K562 (cell line): ENCODE results near the gene BSN.

Experiments used
- ARNT ChIP-seq, 2 experiments: fragments of 450-650 bp; IDR thresholded peaks; 2 replicates each; pipeline ENCODE4 v1.6.1; 2016; ENCODE audit warnings: mild to moderate bottlenecking in 1 of 2
- CBFA2T2 ChIP-seq: fragments of 450-650 bp; conservative IDR thresholded peaks from 2 replicates; pipeline ENCODE4 v1.6.1; 2017; ENCODE audit warnings: mild to moderate bottlenecking
- CTCF ChIP-seq, 3 experiments: IDR thresholded peaks in 2 of 3; conservative IDR thresholded peaks in 1 of 3; 2 replicates each; pipeline ENCODE4 v1.5.1; 2011 to 2012; ENCODE audit warnings: low read length in 3 of 3, mild to moderate bottlenecking in 3 of 3, control low read depth in 2 of 3, improper control_type of control experiment in 1 of 3, inconsistent platforms in 1 of 3, low read depth in 1 of 3, mixed read lengths in 1 of 3, moderate library complexity in 1 of 3; ENCODE audit not compliant: insufficient read depth in 2 of 3
- EZH2 ChIP-seq: IDR thresholded peaks from 2 replicates; pipeline ENCODE4 v1.6.1; 2012; ENCODE audit warnings: low read depth, mild to moderate bottlenecking, inconsistent platforms, low read length, borderline replicate concordance
- FOXK1 ChIP-seq: sonication (generic); formaldehyde crosslinking; IDR thresholded peaks from 2 replicates; pipeline ENCODE4 v1.8.0; 2022; ENCODE audit warnings: missing genetic modification reagents, mild to moderate bottlenecking, borderline replicate concordance
- IRF9 ChIP-seq: fragments of 450-650 bp; IDR thresholded peaks from 2 replicates; pipeline ENCODE4 v1.6.1; 2016; ENCODE audit warnings: missing biosample characterization, missing genetic modification characterization
- JUNB ChIP-seq: fragments of 450-650 bp; formaldehyde crosslinking; conservative IDR thresholded peaks from 2 replicates; pipeline ENCODE4 v1.4.0; 2020; ENCODE audit warnings: mild to moderate bottlenecking
- POLR3G ChIP-seq: IDR thresholded peaks from 2 replicates; pipeline ENCODE4 v1.6.1; 2011; ENCODE audit not compliant: insufficient read length, insufficient replicate concordance; ENCODE audit errors: extremely low read depth
- PRPF4 ChIP-seq: fragments of 200-400 bp; formaldehyde crosslinking; IDR thresholded peaks from one replicate; pipeline ENCODE4 v1.6.1; 2017; ENCODE audit warnings: low read length, low read depth, mild to moderate bottlenecking; ENCODE audit not compliant: insufficient read depth, poor library complexity, severe bottlenecking
- RBM17 ChIP-seq: fragments of 200-400 bp; formaldehyde crosslinking; IDR thresholded peaks from 2 replicates; pipeline ENCODE4 v1.6.1; 2017; ENCODE audit warnings: low read depth, mild to moderate bottlenecking, low read length, borderline replicate concordance
- SAFB2 ChIP-seq: fragments of 200-400 bp; formaldehyde crosslinking; IDR thresholded peaks from 2 replicates; pipeline ENCODE4 v1.6.1; 2018; ENCODE audit warnings: borderline replicate concordance, low read length, low read depth, moderate library complexity; ENCODE audit not compliant: severe bottlenecking
- TARDBP ChIP-seq: fragments of 450-650 bp; IDR thresholded peaks from 2 replicates; pipeline ENCODE4 v1.6.1; 2016

GRCh38 chr3:49675912-49676311, 121.6 kb downstream of the BSN start:
- TF ChIP-seq SAFB2 (no peak), POLR3G (no peak), CTCF (IDR thresholded peaks at IDR 0.05 in 2 of 3, conservative IDR thresholded peaks at IDR 0.05 in 1 of 3; ENCODE audit: insufficient read depth in 2 of 3, low read depth in 1 of 3, low read length in 3 of 3) (no peak), ARNT (IDR thresholded peaks at IDR 0.05) (no peak), EZH2 (no peak), RBM17 (no peak), FOXK1 (no peak), JUNB (CRISPR knock-in tag) (no peak), IRF9 (tag) (no peak), TARDBP (no peak), CBFA2T2 (no peak), PRPF4 (no peak)
